Parathyroid adenoma (tissue), 2 donors: ENCODE results near the gene HSD3B7.

Source experiments
- H2AFZ ChIP-seq: fragments of 300-600 bp; sonication (generic); one replicate; pipeline ENCODE4 v1.7.0; 2017; ENCODE audit warnings: antibody characterized with exemption, mild to moderate bottlenecking
- H3K27ac ChIP-seq: fragments of 300-600 bp; sonication (generic); one replicate; pipeline ENCODE4 v1.7.0; 2017
- H3K27me3 ChIP-seq: fragments of 300-600 bp; sonication (generic); one replicate; pipeline ENCODE4 v1.7.0; 2017; ENCODE audit warnings: low read length; ENCODE audit not compliant: control insufficient read depth, insufficient read depth
- H3K36me3 ChIP-seq: fragments of 300-600 bp; sonication (generic); one replicate; pipeline ENCODE4 v1.7.0; 2017; ENCODE audit warnings: low read length; ENCODE audit not compliant: control insufficient read depth, insufficient read depth
- H3K4me1 ChIP-seq: fragments of 300-600 bp; sonication (generic); one replicate; pipeline ENCODE4 v1.7.0; 2017; ENCODE audit warnings: control low read depth
- H3K4me2 ChIP-seq: fragments of 300-600 bp; sonication (generic); one replicate; pipeline ENCODE4 v1.7.0; 2017; ENCODE audit warnings: low read length
- H3K4me3 ChIP-seq: fragments of 300-600 bp; sonication (generic); one replicate; pipeline ENCODE4 v1.7.0; 2017; ENCODE audit warnings: low read depth, low read length
- H3K79me2 ChIP-seq: fragments of 300-600 bp; sonication (generic); one replicate; pipeline ENCODE4 v1.7.0; 2017; ENCODE audit warnings: control low read depth
- H3K9ac ChIP-seq: fragments of 300-600 bp; sonication (generic); one replicate; pipeline ENCODE4 v1.7.0; 2017; ENCODE audit warnings: mild to moderate bottlenecking
- H3K9me3 ChIP-seq: fragments of 300-600 bp; sonication (generic); one replicate; pipeline ENCODE4 v1.7.0; 2017; ENCODE audit warnings: low read length; ENCODE audit not compliant: control insufficient read depth
- TF ChIP-seq, protein P1 (sequence below): fragments of 300-600 bp; sonication (generic); IDR thresholded peaks from one replicate; pipeline ENCODE4 v1.7.0; 2017; ENCODE audit warnings: antibody characterized with exemption, mild to moderate bottlenecking
- donor health status: primary hyperparathyroidism.

The HSD3B7 gene

DNA sequence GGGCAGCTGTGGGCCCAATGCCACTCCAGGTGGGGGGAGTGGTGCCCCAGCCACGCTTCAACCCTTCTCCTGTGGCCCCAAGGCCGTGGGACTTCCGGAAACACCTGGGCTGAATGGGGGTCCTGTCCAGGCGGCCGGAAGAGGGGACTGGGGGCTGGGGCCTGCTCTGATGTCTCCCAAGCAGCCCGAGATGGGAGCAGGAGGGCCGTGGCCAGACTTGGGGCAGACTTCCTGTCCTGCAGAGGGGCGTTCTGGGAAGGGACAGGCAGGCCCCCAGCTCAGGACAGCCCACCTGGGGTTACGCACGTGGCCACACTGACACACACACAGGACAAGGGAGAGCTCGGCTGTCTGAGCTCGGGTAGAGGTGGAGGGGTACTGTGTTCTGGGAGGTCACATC lies 5.1 kb downstream of the HSD3B7 start:
- Histone ChIP-seq H3K79me2 (no peaks in the 10 kb centered on the region), H3K4me3 (no peak overlapping the region), H3K4me1 (peaks cover 4% of the 10 kb centered on the region), H3K36me3 (no peaks in the 10 kb centered on the region), H3K4me2 (no peak overlapping the region), H3K9me3 (no peaks in the 10 kb centered on the region), H3K27ac (no peak overlapping the region), H2AFZ (no peak overlapping the region), H3K9ac (no peak overlapping the region), H3K27me3 (no peaks in the 10 kb centered on the region)
- TF ChIP-seq, protein P1, sequence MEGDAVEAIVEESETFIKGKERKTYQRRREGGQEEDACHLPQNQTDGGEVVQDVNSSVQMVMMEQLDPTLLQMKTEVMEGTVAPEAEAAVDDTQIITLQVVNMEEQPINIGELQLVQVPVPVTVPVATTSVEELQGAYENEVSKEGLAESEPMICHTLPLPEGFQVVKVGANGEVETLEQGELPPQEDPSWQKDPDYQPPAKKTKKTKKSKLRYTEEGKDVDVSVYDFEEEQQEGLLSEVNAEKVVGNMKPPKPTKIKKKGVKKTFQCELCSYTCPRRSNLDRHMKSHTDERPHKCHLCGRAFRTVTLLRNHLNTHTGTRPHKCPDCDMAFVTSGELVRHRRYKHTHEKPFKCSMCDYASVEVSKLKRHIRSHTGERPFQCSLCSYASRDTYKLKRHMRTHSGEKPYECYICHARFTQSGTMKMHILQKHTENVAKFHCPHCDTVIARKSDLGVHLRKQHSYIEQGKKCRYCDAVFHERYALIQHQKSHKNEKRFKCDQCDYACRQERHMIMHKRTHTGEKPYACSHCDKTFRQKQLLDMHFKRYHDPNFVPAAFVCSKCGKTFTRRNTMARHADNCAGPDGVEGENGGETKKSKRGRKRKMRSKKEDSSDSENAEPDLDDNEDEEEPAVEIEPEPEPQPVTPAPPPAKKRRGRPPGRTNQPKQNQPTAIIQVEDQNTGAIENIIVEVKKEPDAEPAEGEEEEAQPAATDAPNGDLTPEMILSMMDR: no peak

DNA sequence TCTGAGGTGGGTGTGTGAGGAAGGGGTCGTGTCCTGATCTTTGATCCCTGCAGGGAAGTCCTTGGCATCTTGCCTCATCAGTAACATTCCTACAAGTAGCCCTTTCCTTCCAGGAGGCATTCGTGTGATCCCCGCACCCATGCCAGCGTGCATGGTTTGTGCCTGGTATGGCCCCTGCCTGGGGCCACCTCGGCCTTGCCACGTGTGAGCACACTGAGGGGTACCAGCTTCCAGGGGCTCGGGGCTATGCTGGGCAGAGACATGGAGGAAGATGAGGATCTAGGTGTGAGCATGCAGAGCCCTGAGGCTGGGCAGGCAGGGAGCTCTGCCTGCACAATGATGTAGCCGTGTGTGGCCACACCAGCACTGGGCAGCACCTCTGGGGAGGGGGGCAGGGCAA lies 6.0 kb downstream of the HSD3B7 start:
- H3K4me2 ChIP-seq: no peak overlapping the region
- H3K4me3 ChIP-seq: no peak overlapping the region
- no peaks in the 10 kb centered on the region for H3K4me1 ChIP-seq
- H3K9ac ChIP-seq: no peak overlapping the region
- no peak overlapping the region for H3K27ac ChIP-seq
- no peaks in the 10 kb centered on the region for H3K9me3 ChIP-seq
- H3K79me2 ChIP-seq: no peaks in the 10 kb centered on the region
- no peaks in the 10 kb centered on the region for H3K36me3 ChIP-seq
- no peak overlapping the region for H2AFZ ChIP-seq
- TF ChIP-seq, protein P1: no peak
- H3K27me3 ChIP-seq: no peaks in the 10 kb centered on the region

DNA sequence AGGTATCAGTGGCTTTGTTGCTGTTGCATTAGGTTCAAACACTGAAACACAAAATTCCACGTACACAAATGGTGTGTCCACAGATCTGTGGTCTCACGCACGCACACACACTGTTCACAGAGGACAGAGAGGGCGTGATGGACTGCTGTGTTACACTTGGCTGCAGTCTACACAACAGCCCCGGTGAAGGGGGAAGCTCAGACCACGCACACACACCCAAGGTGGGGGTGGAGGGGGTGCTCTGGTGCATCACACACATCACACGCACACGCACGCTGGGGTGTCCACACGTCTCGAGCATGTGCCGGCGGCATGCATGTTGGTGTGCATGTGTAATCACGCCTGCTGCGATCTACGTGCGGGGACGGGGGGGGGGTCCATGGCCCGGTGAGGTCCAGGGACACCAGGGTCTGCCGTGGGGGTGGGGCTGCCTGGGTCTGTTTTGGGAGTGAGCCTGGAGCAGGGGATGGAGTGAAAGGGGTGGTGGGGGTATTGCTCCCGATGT lies 7.3 kb downstream of the HSD3B7 start:
- Histone ChIP-seq H3K27ac (no peak overlapping the region), H3K9me3 (no peaks in the 10 kb centered on the region), H3K36me3 (no peaks in the 10 kb centered on the region), H3K4me3 (no peak overlapping the region), H2AFZ (no peak overlapping the region), H3K79me2 (no peaks in the 10 kb centered on the region), H3K27me3 (no peaks in the 10 kb centered on the region), H3K4me1 (peaks cover 3% of the 10 kb centered on the region), H3K9ac (no peak overlapping the region), H3K4me2 (no peak overlapping the region)
- TF ChIP-seq, protein P1: no peak

DNA sequence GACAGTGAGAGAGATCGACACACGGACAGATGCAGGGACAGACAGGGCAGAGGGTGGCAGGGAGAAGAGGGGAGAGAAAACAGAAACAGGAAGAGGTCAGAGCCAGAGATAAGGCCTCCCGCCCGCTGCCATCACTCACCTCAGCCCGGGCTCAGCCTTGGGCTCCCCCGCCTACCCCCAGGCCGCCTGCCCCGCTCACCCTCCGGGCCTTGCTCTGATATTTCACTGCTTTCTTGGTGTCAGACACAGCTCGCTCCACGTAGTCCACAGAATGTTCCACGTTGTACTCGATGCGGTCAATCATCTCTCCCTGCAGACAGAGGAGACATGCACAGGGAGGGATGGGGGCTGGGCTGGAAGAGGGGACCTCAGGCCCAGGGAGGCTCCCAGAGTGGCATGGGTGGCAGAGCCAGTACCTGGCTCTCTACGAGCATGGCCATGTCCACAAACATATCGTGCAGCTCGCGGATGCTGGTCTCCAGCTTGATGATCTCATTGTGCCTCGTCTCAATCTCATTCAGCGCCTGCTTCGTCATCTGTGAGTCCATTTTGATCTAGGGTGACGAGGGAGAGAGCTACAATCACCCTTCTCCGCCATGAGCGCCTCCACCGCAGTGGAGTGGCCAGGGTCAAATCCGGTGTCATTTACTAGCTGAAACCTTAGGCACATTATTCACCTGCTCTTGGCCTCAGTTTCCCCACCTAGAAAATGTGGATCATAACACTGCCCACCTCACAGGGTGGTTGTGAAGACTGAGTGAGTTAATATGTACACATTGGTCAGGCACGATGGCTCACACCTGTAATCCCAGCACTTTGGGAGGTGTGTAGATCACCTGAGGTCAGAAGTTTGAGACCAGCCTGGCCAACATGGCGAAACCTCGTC lies 8.2 kb downstream of the HSD3B7 start:
- H3K4me1 ChIP-seq: peaks cover 3% of the 10 kb centered on the region
- H3K9ac ChIP-seq: no peak overlapping the region
- H3K27ac ChIP-seq: no peak overlapping the region
- no peaks in the 10 kb centered on the region for H3K9me3 ChIP-seq
- H3K4me3 ChIP-seq: no peak overlapping the region
- H3K27me3 ChIP-seq: no peaks in the 10 kb centered on the region
- no peaks in the 10 kb centered on the region for H3K79me2 ChIP-seq
- H3K4me2 ChIP-seq: no peak overlapping the region
- no peak overlapping the region for H2AFZ ChIP-seq
- no peaks in the 10 kb centered on the region for H3K36me3 ChIP-seq
- TF ChIP-seq, protein P1: no peak
